GM19397 (cell line): ENCODE results near the gene RNF40.

Source experiments
- ATAC-seq: cut with Tn5 transposase; IDR thresholded peaks from one replicate; pipeline ENCODE4 v1.9.1; 2021; ENCODE audit warnings: mild to moderate bottlenecking, moderate library complexity; ENCODE audit not compliant: unreplicated experiment

The RNF40 gene

GRCh38 chr16:30761427-30761927 lies 645 bp upstream of the RNF40 start:
- peak; percentile 27 for ATAC-seq

DNA sequence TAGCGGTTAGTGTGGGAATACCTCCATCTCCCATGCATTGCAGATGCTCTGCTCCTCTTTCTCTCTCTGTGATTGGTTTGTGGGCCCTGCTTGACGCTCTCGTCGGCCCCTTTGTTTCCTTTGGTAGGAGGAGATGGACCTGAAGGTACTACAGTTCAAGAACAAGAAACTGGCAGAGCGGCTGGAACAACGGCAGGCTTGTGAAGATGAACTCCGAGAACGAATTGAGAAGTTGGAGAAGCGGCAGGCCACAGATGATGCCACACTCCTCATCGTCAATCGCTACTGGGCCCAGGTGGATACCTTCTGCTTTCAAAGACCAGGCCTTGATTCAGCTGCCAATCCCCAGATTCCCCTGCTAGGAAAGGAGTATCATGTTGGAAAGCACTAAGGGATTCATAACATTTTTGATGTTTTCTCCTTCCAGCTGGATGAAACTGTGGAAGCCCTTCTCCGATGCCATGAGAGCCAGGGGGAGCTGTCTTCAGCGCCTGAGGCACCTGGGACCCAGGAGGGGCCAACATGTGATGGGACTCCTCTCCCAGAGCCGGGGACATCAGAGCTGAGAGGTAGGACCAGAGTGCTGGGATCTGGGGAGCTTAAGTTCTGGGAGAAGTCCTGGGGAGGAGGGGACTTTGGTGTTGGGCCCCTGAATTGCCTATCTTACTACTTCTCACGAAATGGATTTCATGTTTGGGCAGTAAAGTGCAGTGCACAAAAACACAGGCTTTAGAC lies 1.0 kb downstream of the RNF40 start:
- no peak for ATAC-seq

DNA sequence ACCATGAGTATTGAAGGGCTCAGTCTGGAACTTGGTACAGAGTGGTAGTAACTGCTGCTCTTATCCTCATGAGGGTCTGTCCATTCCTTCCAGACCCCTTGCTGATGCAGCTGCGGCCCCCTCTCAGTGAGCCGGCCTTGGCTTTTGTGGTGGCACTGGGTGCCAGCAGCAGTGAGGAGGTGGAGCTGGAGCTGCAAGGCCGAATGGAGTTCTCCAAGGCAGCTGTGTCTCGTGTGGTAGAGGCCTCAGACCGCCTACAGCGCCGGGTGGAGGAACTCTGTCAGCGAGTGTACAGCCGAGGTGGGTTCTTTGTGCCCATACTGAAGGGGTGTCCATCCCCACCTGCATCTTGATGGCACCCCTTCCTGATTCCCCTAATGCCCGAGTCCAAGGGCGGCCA lies 2.0 kb downstream of the RNF40 start:
- ATAC-seq: no peak

DNA sequence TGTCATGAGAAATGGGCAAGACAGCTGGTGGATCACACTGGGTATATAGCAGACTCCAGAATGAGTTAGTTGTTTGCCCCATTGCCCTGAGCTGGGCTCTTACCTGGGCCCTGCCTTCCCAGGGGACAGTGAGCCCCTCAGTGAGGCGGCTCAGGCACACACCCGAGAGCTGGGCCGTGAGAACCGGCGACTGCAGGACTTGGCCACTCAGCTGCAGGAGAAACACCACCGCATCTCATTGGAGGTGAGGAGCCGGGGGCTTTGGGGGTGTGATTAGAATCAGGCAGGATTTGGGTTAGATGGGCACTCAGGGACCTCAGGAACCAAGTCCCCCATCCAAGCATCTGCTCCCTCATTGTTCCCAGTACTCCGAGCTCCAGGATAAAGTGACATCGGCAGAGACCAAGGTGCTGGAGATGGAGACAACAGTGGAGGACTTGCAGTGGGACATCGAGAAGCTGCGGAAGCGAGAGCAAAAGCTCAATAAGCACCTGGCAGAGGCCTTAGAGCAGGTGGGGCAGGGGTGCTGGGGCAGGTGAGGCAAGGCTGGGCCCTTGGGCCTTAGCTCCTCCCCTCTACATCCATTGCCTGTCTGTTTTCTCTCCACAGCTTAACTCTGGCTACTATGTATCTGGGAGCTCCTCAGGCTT lies 2.8 kb downstream of the RNF40 start:
- ATAC-seq: no peak

DNA sequence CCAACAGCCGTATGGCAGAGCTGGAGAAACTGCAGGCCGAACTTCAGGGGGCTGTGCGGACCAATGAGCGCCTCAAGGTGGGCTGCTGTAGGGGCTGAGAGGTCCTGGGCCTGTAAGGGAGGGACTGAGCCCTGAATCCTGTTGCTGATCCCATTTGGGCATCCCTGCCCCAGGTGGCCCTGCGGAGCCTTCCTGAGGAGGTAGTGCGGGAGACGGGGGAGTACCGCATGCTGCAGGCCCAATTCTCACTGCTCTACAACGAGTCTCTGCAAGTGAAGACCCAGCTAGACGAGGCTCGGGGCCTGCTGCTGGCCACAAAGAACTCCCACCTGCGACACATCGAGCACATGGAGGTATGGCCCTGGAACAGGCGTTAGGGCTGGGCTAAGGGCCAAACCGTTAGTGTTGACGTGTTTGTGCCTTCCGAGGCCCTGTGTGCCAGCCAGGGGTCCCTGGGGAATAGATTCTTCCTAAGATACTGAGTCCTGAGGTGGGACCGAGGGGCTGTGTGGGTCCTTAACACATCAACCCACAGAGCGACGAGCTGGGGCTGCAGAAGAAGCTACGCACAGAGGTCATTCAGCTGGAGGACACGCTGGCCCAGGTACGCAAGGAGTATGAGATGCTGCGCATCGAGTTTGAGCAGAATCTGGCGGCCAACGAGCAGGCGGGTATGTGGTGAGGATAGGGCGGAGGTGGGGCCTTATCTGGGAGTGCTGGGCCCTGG lies 4.2 kb downstream of the RNF40 start:
- no peak for ATAC-seq

- ATAC-seq: no peak
These were observed 4.8 kb downstream of the RNF40 start for GRCh38 chr16:30766933-30767284.

DNA sequence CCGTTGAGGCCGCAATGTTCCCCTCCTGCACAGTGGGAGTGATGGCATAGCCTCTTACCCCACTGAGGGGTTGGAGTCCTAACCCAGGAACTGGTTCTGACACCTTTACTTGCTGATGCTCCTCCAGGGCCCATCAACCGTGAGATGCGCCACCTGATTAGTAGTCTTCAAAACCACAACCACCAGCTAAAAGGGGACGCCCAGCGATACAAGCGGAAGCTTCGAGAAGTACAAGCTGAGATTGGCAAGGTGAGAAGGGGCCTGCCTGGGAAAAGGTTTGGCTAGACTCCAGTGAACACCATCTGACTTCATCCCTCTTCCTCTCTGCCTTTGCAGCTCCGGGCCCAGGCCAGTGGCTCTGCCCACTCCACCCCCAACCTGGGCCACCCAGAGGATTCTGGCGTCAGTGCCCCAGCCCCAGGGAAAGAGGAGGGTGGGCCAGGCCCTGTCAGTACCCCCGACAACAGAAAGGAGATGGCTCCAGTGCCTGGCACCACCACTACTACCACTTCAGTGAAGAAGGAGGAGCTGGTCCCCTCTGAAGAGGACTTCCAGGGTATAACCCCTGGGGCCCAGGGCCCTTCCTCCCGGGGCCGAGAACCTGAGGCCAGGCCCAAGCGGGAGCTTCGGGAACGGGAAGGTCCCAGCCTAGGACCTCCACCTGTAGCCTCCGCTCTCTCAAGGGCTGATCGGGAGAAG lies 5.8 kb downstream of the RNF40 start:
- ATAC-seq: no peak

GRCh38 chr16:30768583-30769181 lies 6.6 kb downstream of the RNF40 start:
- no peak for ATAC-seq

GRCh38 chr16:30769379-30770089 lies 7.4 kb downstream of the RNF40 start:
- ATAC-seq: no peak

- ATAC-seq: no peak
These were observed 9.6 kb downstream of the RNF40 start for GRCh38 chr16:30771726-30772125.

GRCh38 chr16:30773826-30774225 lies 11.7 kb downstream of the RNF40 start:
- ATAC-seq: no peak

- ATAC-seq: no peak
These were observed 12.4 kb downstream of the RNF40 start for GRCh38 chr16:30774367-30775130.

GRCh38 chr16:30775131-30775391 lies 12.9 kb downstream of the RNF40 start:
- ATAC-seq: no peak

DNA sequence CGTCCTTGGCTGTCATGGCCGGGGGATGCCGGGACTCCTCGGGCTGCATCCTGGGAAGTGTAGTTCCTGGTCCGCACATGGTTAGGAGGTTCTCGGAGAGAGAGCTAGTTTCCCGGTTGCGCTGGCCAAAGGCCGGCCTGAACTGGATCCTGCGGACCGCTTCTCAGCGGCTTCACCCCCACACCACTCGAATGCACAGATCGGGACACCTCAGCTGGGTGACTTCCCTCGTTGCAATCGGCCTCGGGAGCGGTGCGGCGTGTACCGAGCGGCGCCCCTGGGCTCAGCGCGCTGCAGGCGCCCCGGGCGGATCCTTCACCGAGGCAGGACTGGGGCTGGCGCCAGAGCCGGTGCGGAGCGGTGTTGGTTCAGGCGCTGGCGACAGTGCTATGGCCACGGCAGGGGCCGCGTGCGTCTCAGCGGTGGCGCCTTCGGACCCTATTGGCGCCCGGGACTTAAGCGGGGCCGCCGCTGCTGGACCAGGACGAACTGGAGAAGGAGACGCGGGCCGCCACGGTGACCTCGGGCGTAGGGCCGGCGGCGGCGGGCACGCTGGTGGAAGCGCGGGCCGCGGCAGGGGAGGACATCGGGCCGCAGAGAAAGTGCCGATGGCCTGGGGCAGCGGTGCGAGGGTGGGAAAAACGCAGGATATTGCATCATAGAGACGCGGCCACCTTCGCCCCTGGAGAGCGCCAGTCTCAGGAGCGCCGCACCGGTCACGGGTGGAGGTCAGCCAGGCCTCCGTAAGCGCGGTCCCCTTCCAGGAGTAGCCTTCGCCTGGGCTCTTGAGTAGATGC lies 13.5 kb downstream of the RNF40 start:
- peak; percentile 47 for ATAC-seq

DNA sequence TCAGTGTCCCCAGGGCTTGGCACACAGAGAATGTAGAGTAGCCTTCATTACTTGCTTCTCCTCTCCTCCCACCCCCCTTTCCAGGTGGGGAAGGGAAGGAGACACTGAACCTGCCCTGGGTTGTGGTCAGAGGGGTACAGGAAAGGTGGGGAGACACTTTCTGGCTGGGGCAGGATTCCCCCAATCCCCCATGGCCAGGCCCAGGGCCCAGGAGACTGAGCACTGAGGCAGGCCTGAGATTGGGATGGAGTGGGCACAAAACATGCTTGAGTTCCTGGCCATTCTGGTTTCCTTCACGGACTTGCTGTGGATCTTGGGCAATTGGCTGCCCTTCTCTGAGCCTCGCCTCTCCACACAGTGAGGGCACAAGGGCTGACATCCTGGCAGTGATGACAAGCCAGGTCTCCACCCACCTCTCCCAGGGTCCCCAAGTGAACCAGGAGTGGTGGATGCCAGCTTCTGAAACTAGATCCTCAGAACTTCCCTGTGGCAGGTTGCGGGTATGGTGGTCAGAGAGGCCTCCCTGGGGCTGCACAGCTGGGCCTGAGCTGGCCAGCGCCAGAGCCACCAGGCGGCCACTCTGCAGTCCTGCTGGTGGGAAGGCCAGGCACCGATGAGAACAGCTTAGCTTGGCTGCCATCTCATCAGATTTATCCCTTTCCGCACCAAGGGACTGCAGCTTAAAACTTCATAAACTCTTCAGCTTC lies 15.6 kb downstream of the RNF40 start:
- ATAC-seq: no peak

GRCh38 chr16:30778549-30779244 lies 16.6 kb downstream of the RNF40 start:
- ATAC-seq: no peak

- no peak for ATAC-seq
These were observed 17.5 kb downstream of the RNF40 start for GRCh38 chr16:30779596-30779995.

- ATAC-seq: no peak
These were observed 17.9 kb downstream of the RNF40 start for GRCh38 chr16:30780021-30780420.
